ENCODE results near the gene COL27A1.

The COL27A1 gene

DNA sequence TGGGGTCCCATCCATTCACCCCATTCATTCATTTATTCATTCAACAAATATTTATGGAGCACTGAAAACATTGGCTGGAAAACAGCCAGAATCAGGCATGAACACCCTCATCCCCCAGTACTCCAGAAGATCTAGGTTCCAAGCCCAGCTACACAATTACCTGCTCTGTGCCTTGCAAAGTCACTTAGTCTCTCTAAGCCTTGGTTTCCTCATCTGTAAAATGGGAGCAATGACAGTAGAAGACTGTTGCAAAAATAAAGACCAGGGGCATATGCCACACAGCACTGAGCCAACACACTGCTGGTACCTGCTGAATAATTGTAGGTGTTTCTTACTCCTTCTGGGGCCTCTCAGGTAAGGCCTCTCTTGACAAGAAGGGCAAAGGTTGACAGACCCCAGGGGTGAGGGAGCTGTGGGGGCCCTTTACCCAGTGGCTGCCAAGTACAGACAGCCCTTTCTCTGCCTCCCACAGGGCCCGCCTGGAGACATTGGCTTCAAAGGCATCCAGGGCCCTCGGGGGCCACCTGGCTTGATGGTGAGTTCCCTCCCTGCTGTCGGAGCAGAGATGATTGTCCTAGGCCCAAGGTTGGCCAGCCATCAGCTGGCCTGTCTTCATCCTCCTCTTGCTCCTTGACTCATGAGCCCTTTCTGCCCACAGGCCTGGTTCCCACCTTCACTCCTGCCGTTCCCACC is 145.0 kb downstream of the COL27A1 start:
- FAIRE-seq (no peak), DNase-seq (ENCODE audit: insufficient read length, low spot score) (no peak)
- TF ChIP-seq PAX5 (IDR thresholded peaks at IDR 0.05; ENCODE audit: insufficient read depth, low read length, severe bottlenecking) (no peak), POLR2AphosphoS5 (IDR thresholded peaks at IDR 0.05; ENCODE audit: low read depth, low read length) (no peak), SPI1 (IDR thresholded peaks at IDR 0.05; ENCODE audit: low read depth, low read length) (no peak), POLR2A (IDR thresholded peaks at IDR 0.05; ENCODE audit: low read depth, low read length) (no peak)

DNA sequence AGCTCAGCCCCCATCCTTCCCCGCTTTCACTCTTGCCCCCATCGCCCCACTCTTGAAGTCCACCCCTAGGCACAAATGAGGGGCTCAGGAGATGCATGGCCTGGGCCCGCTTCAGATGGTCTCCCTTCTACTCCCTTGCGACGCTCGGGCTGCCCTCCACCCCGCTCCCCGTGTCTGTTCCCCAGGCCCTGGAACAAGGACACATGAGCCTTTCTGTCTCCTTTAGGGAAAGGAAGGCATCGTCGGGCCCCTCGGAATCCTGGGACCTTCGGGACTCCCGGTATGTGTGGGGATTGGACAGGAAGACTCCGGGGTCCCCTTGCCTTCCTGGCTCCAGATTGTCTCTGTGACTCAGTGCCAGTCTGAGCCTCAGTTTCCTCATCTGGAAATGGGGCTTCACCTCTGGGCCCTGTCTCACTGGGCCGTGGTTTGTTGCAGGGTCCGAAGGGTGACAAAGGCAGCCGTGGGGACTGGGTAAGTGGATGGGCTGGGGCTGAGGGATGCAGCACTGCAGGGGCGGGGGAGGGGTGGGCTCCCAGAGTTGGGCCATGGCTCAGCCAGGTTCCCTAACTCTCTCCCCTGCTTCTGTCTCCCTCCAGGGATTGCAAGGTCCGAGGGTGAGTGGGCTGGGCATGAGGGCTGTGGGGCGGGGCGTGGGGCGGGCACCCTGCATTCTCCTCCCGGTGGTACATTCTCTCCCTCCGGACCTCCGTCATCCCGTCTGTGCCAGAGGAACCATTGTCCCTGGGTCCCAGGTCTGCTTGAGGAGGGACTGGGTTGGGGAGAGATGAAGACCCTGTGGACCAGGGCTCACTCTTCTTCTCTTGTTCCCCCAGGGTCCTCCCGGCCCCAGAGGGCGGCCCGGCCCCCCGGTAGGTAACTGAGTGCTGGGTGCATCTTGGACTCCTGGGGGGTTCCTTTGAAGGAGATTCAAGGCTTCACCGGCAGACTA is 145.8 kb downstream of the COL27A1 start:
- FAIRE-seq (no peak), DNase-seq (ENCODE audit: insufficient read length, low spot score) (no peak)
- TF ChIP-seq POLR2A (IDR thresholded peaks at IDR 0.05; ENCODE audit: low read depth, low read length) (no peak), TAF1 (IDR thresholded peaks at IDR 0.05; ENCODE audit: low read depth, low read length) (no peak), POLR2AphosphoS5 (IDR thresholded peaks at IDR 0.05; ENCODE audit: low read depth, low read length) (no peak), POU2F2 (IDR thresholded peaks at IDR 0.05; ENCODE audit: low read depth, low read length) (no peak), PAX5 (IDR thresholded peaks at IDR 0.05; ENCODE audit: insufficient read depth, low read length, severe bottlenecking) (no peak), SPI1 (IDR thresholded peaks at IDR 0.05; ENCODE audit: low read depth, low read length) (no peak)

DNA sequence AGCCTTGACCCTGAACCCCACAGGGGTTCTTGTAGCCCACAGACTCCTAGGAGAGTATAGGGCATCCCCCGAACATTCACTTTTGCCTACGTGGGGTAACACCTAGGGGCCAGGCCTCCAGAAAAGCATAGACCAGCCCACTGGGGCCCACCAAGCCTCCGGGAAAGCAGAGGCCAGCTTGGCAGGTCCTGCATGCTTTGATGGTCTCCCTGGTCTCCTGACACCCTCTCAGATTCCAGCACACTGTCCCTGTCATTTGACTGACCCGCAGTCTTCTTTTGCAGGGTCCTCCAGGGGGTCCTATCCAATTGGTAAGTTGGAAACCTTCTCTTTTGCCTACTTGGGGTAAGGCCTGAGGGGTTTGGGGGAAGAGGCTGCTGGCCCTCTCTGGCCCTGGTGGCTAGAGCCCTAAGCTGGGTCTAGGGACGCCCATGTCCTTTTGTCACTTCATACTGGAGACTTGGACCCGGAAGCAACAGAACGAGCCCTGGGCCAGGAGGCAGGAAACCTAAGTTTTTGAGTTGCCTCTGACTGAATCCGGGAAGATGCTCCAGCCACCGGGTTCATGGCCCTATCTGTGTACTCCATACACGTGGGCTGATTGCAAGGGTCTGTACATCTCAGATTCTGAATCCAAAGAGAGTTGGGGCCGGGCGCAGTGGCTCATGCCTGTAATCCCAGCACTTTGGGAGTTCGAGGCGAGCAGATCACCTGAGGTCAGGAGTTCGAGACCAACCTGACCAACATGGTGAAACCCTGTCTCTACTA is 146.6 kb downstream of the COL27A1 start:
- no peak for TF ChIP-seq POLR2A (IDR thresholded peaks at IDR 0.05; ENCODE audit: low read depth, low read length)
- no peak for FAIRE-seq
- no peak for DNase-seq (ENCODE audit: insufficient read length, low spot score)

DNA sequence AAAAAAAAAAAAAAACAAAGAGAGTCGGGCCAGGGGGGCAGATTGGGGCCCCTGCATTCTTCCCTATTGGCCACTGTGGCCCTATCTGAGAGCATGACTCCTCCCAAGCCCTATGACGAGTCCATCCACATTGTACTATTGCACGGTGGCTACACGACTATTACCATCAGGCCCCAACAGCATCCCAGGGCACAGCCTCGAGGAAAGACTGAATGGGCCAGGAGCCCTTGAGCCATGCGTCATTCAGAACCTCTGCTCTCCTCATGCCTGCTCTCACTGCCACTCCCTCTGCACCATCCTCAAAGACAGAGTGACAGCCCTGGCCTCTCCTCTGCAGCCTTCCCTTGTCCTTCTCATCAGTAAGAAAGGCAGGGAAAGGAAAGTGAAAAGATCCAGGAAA is 147.4 kb downstream of the COL27A1 start:
- no peak for DNase-seq (ENCODE audit: insufficient read length, low spot score)
- TF ChIP-seq POU2F2 (IDR thresholded peaks at IDR 0.05; ENCODE audit: low read depth, low read length) = no peak
- no peak for TF ChIP-seq POLR2A (IDR thresholded peaks at IDR 0.05; ENCODE audit: low read depth, low read length)
- TF ChIP-seq TAF1 (IDR thresholded peaks at IDR 0.05; ENCODE audit: low read depth, low read length) = no peak
- TF ChIP-seq POLR2AphosphoS5 (IDR thresholded peaks at IDR 0.05; ENCODE audit: low read depth, low read length) = no peak
- TF ChIP-seq SPI1 (IDR thresholded peaks at IDR 0.05; ENCODE audit: low read depth, low read length) = no peak
- no peak for TF ChIP-seq PAX5 (IDR thresholded peaks at IDR 0.05; ENCODE audit: insufficient read depth, low read length, severe bottlenecking)
- FAIRE-seq = no peak

DNA sequence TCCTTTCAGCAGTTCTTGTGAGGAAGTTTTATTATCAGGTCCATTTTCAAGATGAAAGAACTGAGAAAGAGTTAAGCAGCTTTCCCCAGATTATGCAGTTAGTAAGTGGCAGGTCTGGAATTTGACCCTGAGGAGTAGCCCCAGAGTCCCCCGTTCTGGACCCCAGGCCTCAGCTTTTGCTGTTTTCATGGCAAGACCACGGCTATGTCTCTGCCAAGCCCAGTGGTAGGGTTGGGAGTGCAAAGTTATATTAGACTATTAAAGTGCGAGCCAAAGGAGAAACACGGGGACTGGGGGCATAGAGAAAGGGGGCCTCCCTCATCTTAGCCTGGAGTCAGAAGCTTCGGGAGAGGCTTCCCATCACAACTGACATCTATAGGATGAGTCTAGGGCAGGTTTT is 148.2 kb downstream of the COL27A1 start:
- TF ChIP-seq PAX5 (IDR thresholded peaks at IDR 0.05; ENCODE audit: insufficient read depth, low read length, severe bottlenecking) (no peak), POU2F2 (IDR thresholded peaks at IDR 0.05; ENCODE audit: low read depth, low read length) (no peak), POLR2AphosphoS5 (IDR thresholded peaks at IDR 0.05; ENCODE audit: low read depth, low read length) (no peak), TAF1 (IDR thresholded peaks at IDR 0.05; ENCODE audit: low read depth, low read length) (no peak), POLR2A (IDR thresholded peaks at IDR 0.05; ENCODE audit: low read depth, low read length) (no peak), SPI1 (IDR thresholded peaks at IDR 0.05; ENCODE audit: low read depth, low read length) (no peak)
- FAIRE-seq = no peak
- DNase-seq (ENCODE audit: insufficient read length, low spot score) = no peak

DNA sequence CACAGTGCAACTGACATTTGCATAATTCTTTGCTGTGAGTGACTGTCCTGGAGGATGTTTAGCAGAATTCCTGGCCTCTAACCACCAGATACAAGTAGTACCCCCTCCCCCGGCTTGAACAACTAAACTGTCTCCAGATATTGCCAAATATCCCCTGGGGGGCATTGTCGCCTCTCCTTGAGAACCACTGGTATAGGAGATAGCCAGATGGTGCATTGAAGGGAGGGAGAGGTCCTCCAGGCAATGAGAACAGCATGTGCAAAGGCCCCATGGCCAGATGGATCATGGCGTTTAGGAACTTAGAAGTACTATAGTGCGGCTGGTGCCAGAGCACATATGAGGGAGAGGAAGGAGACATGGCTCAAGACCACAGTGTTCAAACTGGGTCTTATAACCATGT is 148.6 kb downstream of the COL27A1 start:
- FAIRE-seq = no peak
- no peak for DNase-seq (ENCODE audit: insufficient read length, low spot score)
- TF ChIP-seq POLR2AphosphoS5 (IDR thresholded peaks at IDR 0.05; ENCODE audit: low read depth, low read length) (no peak), POLR2A (IDR thresholded peaks at IDR 0.05; ENCODE audit: low read depth, low read length) (no peak), SPI1 (IDR thresholded peaks at IDR 0.05; ENCODE audit: low read depth, low read length) (no peak), TAF1 (IDR thresholded peaks at IDR 0.05; ENCODE audit: low read depth, low read length) (no peak), PAX5 (IDR thresholded peaks at IDR 0.05; ENCODE audit: insufficient read depth, low read length, severe bottlenecking) (no peak), POU2F2 (IDR thresholded peaks at IDR 0.05; ENCODE audit: low read depth, low read length) (no peak)

DNA sequence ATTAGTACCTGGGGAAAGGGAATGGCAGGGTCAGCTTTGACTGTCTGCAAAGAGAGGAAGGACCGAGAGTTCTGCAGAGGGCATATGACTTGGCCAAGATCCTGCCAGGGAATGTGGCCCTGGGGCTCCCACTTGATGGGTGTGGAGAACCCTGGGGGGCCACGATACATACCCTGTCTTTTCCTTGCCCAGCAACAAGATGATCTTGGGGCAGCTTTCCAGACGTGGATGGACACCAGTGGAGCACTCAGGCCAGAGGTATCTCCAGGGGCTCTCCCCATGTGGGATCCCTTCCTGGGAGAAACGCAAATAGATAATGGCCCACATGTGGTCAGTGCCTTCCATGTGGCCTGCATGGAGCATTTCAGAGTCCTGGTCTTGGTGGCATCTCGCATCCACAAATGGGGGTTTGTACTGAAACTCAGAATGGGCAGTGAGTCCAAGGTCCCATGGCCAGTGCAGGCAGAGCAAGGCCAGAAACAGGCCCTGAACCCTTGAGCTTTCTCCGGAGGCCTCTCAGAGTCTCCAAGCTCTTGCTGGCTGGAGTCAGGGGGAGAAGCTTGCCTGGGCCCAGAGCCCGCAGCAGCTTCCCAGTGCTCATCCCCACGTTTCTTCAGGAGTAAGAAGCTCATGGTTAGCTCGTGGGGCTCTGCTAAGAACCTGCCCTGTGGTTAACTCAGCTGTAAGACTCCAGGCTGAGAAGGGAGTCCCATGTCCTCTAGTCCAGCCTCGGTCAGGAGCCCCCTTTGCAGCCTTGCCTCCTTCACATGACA is 149.3 kb downstream of the COL27A1 start:
- no peak for DNase-seq (ENCODE audit: insufficient read length, low spot score)
- TF ChIP-seq POLR2AphosphoS5 (IDR thresholded peaks at IDR 0.05; ENCODE audit: low read depth, low read length) = no peak
- no peak for FAIRE-seq

DNA sequence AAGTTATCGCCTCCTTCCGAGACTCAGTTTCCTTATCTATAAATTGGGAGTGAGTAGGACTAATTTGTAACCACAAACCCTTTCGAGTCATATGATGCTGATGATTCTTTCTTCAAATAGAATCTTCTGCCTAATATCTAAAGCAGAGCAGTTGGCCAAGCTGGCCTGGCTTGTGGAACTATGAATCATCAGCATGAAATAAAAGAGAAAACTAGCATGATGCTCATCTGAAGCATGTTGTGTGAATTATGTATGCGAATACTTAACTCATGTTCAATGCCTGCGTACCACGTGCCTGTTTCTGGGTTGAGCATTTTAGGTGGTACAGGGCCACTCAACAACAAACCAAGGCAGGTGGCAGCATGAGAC is 152.5 kb downstream of the COL27A1 start:
- FAIRE-seq (no peak), DNase-seq (ENCODE audit: insufficient read length, low spot score) (no peak)
- TF ChIP-seq PAX5 (IDR thresholded peaks at IDR 0.05; ENCODE audit: insufficient read depth, low read length, severe bottlenecking) = no peak
- no peak for TF ChIP-seq TAF1 (IDR thresholded peaks at IDR 0.05; ENCODE audit: low read depth, low read length)
- no peak for TF ChIP-seq POLR2A (IDR thresholded peaks at IDR 0.05; ENCODE audit: low read depth, low read length)
- no peak for TF ChIP-seq POLR2AphosphoS5 (IDR thresholded peaks at IDR 0.05; ENCODE audit: low read depth, low read length)
- no peak for TF ChIP-seq SPI1 (IDR thresholded peaks at IDR 0.05; ENCODE audit: low read depth, low read length)

DNA sequence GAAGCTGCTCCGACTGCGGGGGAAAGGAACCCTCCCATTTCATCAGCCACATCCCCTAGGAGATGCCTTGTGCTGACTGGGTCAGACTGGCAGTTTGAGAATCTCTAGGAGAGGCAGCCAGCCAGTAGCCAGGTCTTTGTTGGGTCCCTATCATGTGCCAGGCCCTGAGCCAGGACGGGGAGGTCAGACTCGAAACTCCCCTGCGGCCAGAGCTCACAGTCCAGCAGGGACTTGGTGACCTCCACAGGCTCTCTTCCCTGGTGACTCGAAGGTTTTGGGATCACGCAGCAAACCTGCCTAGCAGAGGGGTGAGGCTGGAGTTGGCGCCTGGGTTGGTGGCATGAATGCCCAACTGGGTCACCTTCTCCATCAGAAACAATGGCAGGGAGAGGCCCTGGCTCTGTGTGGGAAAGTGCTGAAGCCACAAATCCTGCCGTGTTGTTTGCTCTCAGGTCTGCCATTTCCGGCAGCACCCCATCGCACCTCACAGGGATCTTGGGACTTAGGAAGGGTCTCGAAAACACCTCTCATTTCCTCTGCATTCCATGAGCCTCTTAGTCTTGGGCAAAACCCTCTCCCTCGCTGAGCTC is 153.1 kb downstream of the COL27A1 start:
- no peak for TF ChIP-seq TAF1 (IDR thresholded peaks at IDR 0.05; ENCODE audit: low read depth, low read length)
- TF ChIP-seq SPI1 (IDR thresholded peaks at IDR 0.05; ENCODE audit: low read depth, low read length) = no peak
- TF ChIP-seq PAX5 (IDR thresholded peaks at IDR 0.05; ENCODE audit: insufficient read depth, low read length, severe bottlenecking) = no peak
- no peak for TF ChIP-seq POLR2A (IDR thresholded peaks at IDR 0.05; ENCODE audit: low read depth, low read length)
- TF ChIP-seq POU2F2 (IDR thresholded peaks at IDR 0.05; ENCODE audit: low read depth, low read length) = no peak
- TF ChIP-seq POLR2AphosphoS5 (IDR thresholded peaks at IDR 0.05; ENCODE audit: low read depth, low read length) = no peak
- FAIRE-seq = no peak
- DNase-seq (ENCODE audit: insufficient read length, low spot score) = no peak
